Pancreas (tissue), 10 donors: ENCODE measurements around the gene ABRAXAS1. TPM values are rescaled to one million over a fixed set of nuclear protein-coding genes. Genes with fewer than 3 reads are reported as not detected.

Source experiments
- ATAC-seq, 4 donors: fragments of 200-7000 bp; cut with Tn5 transposase; one replicate each; pipeline versions ENCODE4 v1.8.0 to v1.9.1; 2020; ENCODE audit warnings: mild to moderate bottlenecking in 4 of 4, moderate library complexity in 4 of 4
- DNase-seq, 6 donors: peaks; one replicate each; pipeline ENCODE4 v3.0.0-alpha.2; 2020
- FAIRE-seq: peaks from 2 replicates; lab custom pipeline; 2012; peaks lifted over from hg19 to GRCh38; lab: Jason Lieb, UNC
- H3K27ac ChIP-seq, 4 donors: fragments of 200-600 bp; sonication (generic); 1 replicate in 3 of 4; 2 replicates in 1 of 4; pipeline versions ENCODE4 v1.5.0 to v1.8.0; 2020
- H3K27me3 ChIP-seq, 4 donors: fragments of 200-600 bp; one replicate each; pipeline ENCODE4 v1.8.0; 2021
- H3K36me3 ChIP-seq, 3 donors: fragments of 200-600 bp; sonication (generic) in 1 of 3; one replicate each; pipeline versions ENCODE4 v1.5.0 to v1.8.0; 2020 to 2021
- H3K4me1 ChIP-seq, 3 donors: fragments of 200-600 bp; one replicate each; pipeline ENCODE4 v1.8.0; 2021
- H3K4me3 ChIP-seq, 4 donors: fragments of 200-600 bp; sonication (generic) in 2 of 4; one replicate each; pipeline versions ENCODE4 v1.5.0 to v1.8.0; 2020 to 2021
- H3K9me3 ChIP-seq, 4 donors: fragments of 200-600 bp; one replicate each; pipeline ENCODE4 v1.8.0; 2021
- WGBS, 2 donors: extraction: QIAGEN DNeasy Blood & Tissue Kit; methylation state at CpG; one replicate each; pipeline ENCODE4 v1.1.7; 2013; 5-methylcytosine and 5-hydroxymethylcytosine counted together
- intact Hi-C, 3 donors: fragments of 100-400 bp; cut with DNase I; formaldehyde crosslinking; loops; one replicate each; pipeline versions ENCODE4 v1.11.1 to v1.14.2; 2022
- polyA plus RNA-seq, 2 donors: library from polyadenylated mRNA; stranded (reverse); fragments of 200-250 nt; gene quantifications; one replicate each; pipeline ENCODE4 v1.2.3, GENCODE V29; 2013
- total RNA-seq, 6 donors: library from RNA; stranded (reverse); fragmentation: NEBNext Ultra II Directional in 4 of 6; extraction: Animal tissue kit (Norgen Biotek cat#: 25700) in 4 of 6; gene quantifications; one replicate each; pipeline versions ENCODE4 v1.2.1 to v1.2.4, GENCODE V29; 2021 to 2023
- TF ChIP-seq, protein P1 (sequence below), 4 donors: fragments of 200-600 bp; sonication (generic) in 3 of 4; IDR thresholded peaks; one replicate each; pipeline versions ENCODE4 v1.5.0 to v1.8.0; 2021; ENCODE audit warnings: antibody characterized with exemption in 4 of 4
- donor health status: healthy with polysubstance abuse.
- donor health status: DM: no; HTN: no; CAD: no; lungs with moderate emphysema.
- donor health status: DM: no; HTN: no; CAD: no.
- donor health status: control.
- donor health status: control.
- donor health status: Bipolar disorder and iron deficiency.
- donor health status: DM: yes; HTN: yes; CAD: no.
- donor health status: DM: no; HTN: no; CAD: no.
- donor health status: DM: no; HTN: no; CAD: no.
- donor health status: DM: yes; HTN: yes; CAD: no.

ABRAXAS1 gene
- total and polyA plus RNA-seq, 8 donors = 2.3 to 8.2 (median 6.3) TPM

- Histone ChIP-seq H3K27ac (no peak overlapping the region), H3K36me3 (no peaks in the 10 kb centered on the region), H3K4me1 (no peaks in the 10 kb centered on the region), H3K4me3 (no peak overlapping the region), H3K27me3 (no peaks in the 10 kb centered on the region), H3K9me3 (no peaks in the 10 kb centered on the region)
- FAIRE-seq (no peak), DNase-seq (no peak), ATAC-seq (no peak)
- intact Hi-C loops = no loop called here
- TF ChIP-seq, protein P1, sequence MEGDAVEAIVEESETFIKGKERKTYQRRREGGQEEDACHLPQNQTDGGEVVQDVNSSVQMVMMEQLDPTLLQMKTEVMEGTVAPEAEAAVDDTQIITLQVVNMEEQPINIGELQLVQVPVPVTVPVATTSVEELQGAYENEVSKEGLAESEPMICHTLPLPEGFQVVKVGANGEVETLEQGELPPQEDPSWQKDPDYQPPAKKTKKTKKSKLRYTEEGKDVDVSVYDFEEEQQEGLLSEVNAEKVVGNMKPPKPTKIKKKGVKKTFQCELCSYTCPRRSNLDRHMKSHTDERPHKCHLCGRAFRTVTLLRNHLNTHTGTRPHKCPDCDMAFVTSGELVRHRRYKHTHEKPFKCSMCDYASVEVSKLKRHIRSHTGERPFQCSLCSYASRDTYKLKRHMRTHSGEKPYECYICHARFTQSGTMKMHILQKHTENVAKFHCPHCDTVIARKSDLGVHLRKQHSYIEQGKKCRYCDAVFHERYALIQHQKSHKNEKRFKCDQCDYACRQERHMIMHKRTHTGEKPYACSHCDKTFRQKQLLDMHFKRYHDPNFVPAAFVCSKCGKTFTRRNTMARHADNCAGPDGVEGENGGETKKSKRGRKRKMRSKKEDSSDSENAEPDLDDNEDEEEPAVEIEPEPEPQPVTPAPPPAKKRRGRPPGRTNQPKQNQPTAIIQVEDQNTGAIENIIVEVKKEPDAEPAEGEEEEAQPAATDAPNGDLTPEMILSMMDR (IDR thresholded peaks at IDR 0.05) = no peak
- WGBS, 2 donors = 94 to 96% methylated on average over 2 of the region's 2 CpGs
These were observed 10.9 kb downstream of the ABRAXAS1 start for GRCh38 chr4:83473966-83474365.

DNA sequence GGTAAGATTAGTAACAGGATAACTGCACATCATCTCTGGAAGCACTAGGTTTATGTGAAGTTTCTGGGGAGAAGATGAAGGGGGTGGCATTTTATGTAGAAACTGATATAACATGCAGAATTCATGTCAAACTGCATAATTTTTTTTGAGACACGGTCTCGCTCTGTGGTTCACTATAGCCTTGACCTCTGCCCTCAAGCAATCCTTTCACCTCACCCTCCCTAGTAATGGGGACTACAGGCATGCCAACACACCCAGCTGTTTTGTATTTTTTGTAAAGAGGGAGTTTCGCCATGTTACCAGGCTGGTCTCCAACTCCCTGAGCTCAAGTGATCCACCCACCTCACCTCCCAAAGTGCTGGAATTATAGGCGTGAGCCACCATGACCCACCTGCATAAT, 11.5 kb downstream of the ABRAXAS1 start:
- TF ChIP-seq, protein P1 (IDR thresholded peaks at IDR 0.05) = no peak
- no peaks in the 10 kb centered on the region for H3K4me1 ChIP-seq
- no peak overlapping the region for H3K4me3 ChIP-seq
- H3K36me3 ChIP-seq = peaks cover 0 to 3% (median 0%) of the 10 kb centered on the region in 3 donors
- 79 to 93% methylated on average over 4 of the region's 4 CpGs for WGBS, 2 donors
- H3K27ac ChIP-seq = no peak overlapping the region
- intact Hi-C loops = no loop called here
- no peak for ATAC-seq
- H3K9me3 ChIP-seq = no peaks in the 10 kb centered on the region
- FAIRE-seq = no peak
- no peaks in the 10 kb centered on the region for H3K27me3 ChIP-seq
- no peak for DNase-seq

- no peak for DNase-seq
- WGBS, 2 donors = 0% methylated on average over 7 of the region's 7 CpGs
These were observed 28.8 kb downstream of the ABRAXAS1 start for GRCh38 chr4:83456184-83456501.

DNA sequence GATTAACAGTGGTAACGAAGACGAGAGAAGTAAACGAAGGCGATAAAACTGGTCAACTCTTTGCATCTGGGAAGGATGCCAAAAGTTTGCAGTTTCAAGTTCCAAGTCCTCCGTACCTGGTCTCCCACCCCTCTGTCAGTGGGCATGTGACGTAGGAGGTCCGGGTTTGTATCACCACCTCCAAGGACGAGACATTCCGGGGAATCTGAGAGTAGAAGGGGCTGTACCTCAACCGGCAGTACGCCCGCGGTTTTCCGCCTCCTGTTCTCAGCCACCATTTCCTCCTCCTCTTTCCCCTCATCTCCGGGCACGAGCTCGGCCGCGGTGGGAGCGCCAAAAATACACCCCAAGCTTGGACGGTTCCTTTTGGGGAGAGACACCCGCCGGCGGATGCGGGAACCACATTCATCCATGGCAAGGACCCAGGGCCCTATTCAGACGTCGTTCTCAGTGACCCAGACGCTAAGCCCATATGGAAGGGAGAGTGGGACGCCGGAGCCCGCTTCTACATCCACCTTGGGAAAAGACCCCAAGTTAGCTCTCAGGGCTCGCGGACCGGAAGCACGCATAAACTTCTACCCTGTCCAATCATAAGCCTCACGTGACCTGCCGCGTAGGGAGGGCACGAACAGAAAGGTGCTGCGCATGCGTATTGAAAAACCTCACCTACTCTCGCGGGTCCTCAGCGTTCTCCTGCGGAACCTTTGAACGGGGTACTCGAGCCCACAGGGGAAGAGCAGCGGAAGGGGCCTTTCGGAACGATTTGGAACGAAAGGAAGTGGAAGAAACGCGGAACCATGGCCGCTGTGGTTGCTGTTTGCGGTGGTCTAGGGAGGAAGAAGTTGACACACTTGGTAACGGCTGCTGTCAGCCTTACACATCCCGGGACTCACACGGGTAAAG, 29.4 kb downstream of the ABRAXAS1 start, which contains the start of the genes HELQ and MRPS18C:
Gene HELQ (minus strand): TSS at position 543 of the 903 bp plus-strand sequence. CDS start 130 bp downstream, at position 413.
Gene MRPS18C (plus strand): TSS at position 778 of the 903 bp plus-strand sequence. CDS start 20 bp downstream, at position 798.
- H3K9me3 ChIP-seq = no peaks in the 10 kb centered on the region
- 0% methylated on average over 58 of the region's 58 CpGs for WGBS, 2 donors
- intact Hi-C loops = no loop called here
- peak; percentile 85 to 97 (median 96) for DNase-seq
- peak within 1 kb of the TSS; percentile 80 to 96 (median 93) for H3K27ac ChIP-seq
- TF ChIP-seq, protein P1 (IDR thresholded peaks at IDR 0.05) = no peak
- peaks cover 0 to 4% (median 0%) of the 10 kb centered on the region in 3 donors for H3K36me3 ChIP-seq
- peak; percentile 51 for FAIRE-seq
- peak; percentile 95 to 99 (median 98) for ATAC-seq
- no peaks in the 10 kb centered on the region for H3K27me3 ChIP-seq
- peak within 1 kb of the TSS; percentile 60 to 88 (median 66) for H3K4me3 ChIP-seq
- H3K4me1 ChIP-seq = peaks cover 5 to 23% (median 10%) of the 10 kb centered on the region in 3 donors

More at GRCh38 chr4:83456184-83456501, 28.8 kb downstream of the ABRAXAS1 start:
- H3K4me1 ChIP-seq = peaks cover 5 to 23% (median 10%) of the 10 kb centered on the region in 3 donors
- H3K27me3 ChIP-seq = no peaks in the 10 kb centered on the region
- intact Hi-C loops = no loop called here
- peaks cover 0 to 4% (median under 1%) of the 10 kb centered on the region in 3 donors for H3K36me3 ChIP-seq
- H3K9me3 ChIP-seq = no peaks in the 10 kb centered on the region
- FAIRE-seq (no peak), ATAC-seq (no peak)
- H3K4me3 ChIP-seq = peak overlapping the region; percentile 60 to 88 (median 66)
- TF ChIP-seq, protein P1 (IDR thresholded peaks at IDR 0.05) = no peak
- peak overlapping the region; percentile 80 to 96 (median 93) for H3K27ac ChIP-seq
